ENCODE data around the gene SERPINE2.

GRCh38 chr2:224032283-224032682 is 6.8 kb downstream of the SERPINE2 start:
- TF ChIP-seq POLR2AphosphoS5 (IDR thresholded peaks at IDR 0.05; ENCODE audit: insufficient read depth, low read depth, low read length) (no peak), CTCF (IDR thresholded peaks at IDR 0.05; ENCODE audit: extremely low read depth in 1 of 2, insufficient read depth in 1 of 2, low read depth in 1 of 2, low read length in 2 of 2) (no peak)

Measured in endothelial cell of umbilical vein (primary cell).